Amniotic stem cell (primary cell): ENCODE measurements around the gene ZFP69.

Experiments used
- DNase-seq: peaks from one replicate; lab custom pipeline; 2025; lab: John Stamatoyannopoulos, UW

Gene ZFP69

DNA sequence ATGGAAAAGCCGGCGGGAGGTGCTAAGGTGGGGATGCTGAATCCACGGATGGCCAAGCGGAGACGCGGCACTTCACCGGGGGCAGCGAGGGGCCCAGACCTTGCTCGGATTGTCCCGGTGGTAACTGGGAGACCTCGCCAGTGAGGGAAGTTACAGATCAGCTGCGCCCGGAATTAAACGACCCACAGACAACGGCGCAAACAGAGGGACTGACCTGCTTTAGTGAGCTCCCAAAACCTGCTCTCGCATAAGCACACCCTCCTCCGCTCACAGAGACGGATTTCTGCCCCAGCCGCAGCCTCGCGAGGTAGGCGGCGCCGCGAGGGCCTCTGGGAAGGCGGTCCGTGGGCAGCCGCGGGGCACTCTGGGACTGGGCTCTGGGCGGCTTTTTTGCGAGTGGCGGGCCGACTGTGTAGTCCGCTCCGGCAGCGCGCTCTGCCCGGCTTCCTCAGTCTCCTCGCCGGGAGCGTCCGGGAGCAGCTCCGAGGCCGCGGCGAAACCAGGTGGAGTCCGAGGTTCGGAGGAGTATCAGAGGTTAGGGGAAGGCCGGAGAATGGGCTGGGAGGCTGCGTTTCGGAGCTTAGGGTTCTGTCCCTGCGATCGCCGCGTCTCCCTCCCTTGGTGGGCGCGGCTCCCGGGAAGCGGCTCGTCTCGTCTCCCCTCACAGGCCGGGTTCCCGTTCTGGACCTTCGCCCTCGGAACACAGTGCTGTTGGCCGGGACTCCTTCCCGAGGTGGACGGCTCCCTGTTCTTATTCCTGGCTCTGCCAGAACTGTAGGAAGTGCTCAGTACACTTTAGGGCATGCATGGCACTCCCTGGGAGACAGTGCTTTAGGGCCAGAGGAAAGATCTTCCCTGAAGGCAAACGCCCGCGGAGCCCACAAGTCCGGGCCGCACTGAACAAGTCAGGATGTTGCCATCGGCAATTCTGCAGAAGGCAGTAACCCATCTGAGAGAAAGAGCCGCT is 31.6 kb downstream of the ZFP69 start, which contains the start of gene EXO5:
Gene EXO5, plus strand, starts transcription at position 393 of the 967 bp plus-strand sequence. CDS start 5,778 bp downstream, outside the sequence.
- peak; percentile 68 for DNase-seq

GRCh38 chr1:40519517-40519916 is 42.4 kb downstream of the ZFP69 start:
- DNase-seq, result no peak

DNA sequence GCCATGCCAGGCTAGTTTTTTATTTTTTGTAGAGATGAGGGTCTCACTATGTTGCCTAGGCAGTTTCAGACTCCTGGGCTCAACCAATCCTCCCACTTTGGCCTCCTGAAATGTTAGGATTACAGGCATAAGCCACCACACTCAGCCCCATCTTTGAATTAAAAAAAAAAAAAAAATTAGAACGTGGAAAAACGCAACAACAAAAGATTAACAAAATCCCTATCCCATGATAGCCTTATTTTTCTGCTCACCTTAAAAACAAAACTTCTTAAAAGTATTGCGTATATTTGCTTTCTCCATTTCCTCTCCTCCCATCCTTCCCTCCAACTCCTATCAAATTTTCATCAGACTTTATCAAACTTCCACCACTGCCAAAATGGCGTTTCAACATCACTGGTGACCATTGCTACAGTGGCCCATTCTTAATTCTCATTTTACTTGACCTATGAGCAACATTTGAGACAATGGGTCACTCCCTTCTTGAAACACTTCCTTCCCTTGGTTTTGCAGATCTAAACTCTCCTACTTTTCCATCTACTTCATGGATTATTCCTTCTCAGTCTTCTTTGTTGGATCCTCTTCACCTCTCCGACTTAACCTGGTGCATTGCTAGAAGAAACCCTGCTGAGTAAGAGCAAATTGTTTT is 53.8 kb downstream of the ZFP69 start:
- no peak for DNase-seq

- DNase-seq, result peak; percentile 89
Measured at GRCh38 chr1:40531381-40532061, 54.4 kb downstream of the ZFP69 start, which contains the start of gene ZNF684. Gene ZNF684 (plus strand): TSS chr1:40531637. CDS start chr1:40533167, 1,530 bp downstream.

- DNase-seq, result no peak
Measured at GRCh38 chr1:40532062-40532389, 54.9 kb downstream of the ZFP69 start.

DNA sequence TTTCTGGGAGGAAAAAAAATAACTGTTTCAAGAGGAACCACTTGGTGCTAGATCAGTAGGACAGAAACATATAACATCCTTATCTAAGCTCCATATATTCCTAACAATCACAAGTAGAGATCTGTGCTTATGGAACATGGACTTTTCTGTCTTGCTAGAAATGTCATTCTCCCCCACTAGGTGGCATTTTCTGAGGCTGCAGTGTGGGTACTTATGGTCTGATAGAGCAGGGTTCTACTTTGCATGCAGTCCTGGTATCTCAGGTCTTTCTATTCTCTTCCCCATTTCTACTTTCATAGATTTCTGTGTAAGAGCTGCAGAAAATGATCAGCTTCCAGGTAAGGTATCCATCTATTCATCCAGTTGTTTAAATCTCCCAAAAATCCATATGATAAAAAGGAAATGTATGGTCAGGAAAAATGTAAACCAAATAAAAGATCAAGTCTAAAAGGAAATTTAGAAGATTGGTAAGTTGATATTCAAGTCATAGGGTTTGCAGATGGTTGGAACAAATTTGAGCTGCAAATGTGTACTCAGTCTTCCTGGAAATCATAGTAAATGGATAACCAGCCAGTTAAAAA is 55.8 kb downstream of the ZFP69 start:
- peak; percentile 3 for DNase-seq

DNA sequence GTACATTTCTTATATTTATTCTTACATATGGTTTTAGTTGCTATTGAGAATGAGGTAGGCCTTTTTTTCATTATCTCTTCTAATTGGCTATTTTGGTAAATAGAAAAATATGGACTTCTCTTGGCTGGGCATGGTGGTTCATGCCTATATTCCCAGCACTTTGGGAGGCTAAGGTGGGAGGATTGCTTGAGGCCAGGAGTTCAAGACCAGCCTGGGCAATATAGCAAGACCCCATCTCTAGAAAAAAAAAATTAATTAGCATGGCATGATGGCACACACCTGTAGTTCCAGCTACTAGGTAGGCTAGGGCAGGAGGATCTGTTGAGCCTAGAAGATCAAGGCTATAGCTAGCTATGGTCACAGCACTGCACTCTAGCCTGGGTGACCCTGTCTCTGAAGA is 57.5 kb downstream of the ZFP69 start:
- no peak for DNase-seq

GRCh38 chr1:40535732-40536131 is 58.6 kb downstream of the ZFP69 start:
- DNase-seq, result no peak

DNA sequence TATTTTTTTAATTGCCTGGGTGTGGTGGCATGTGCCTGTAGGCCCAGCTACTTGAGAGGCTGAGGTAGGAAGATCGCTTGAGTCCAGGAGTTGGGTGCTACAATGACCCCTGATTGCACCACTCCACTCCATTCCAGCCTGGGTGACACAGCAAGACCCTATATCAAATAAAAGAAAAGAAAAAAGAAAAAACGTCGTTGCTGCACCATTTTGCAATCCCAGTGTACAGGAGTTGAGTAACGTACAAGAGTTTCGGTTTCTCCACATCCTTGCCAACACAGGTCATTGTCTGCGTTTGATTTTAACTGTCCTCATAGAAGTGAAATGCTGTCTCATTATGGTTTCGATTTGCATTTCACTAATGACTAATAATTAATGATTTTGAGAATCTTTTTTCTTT is 62.2 kb downstream of the ZFP69 start:
- no peak for DNase-seq
